Endothelial cell of umbilical vein (primary cell): ENCODE measurements around the gene SLC15A1. TPM values are rescaled to one million over a fixed set of nuclear protein-coding genes. Genes with fewer than 3 reads are reported as not detected.

Source experiments
- BruUV-seq: library from RNA; stranded (reverse); fragments of 400-500 nt; replicated peaks from 2 replicates; lab custom pipeline; 2021; lab: Mats Ljungman, UMichigan
- CTCF ChIA-PET: fragments of 300-600, 350-600 bp; sonication (Branson Sonifier 250); formaldehyde crosslinking; loops from one replicate; lab custom pipeline; 2021; ENCODE audit warnings: antibody characterized with exemption, inconsistent platforms; lab: Charles Lee
- POLR2A ChIA-PET: fragments of 300-600, 350-600 bp; sonication (Branson Sonifier 250); formaldehyde crosslinking; loops from one replicate; lab custom pipeline; 2021; ENCODE audit warnings: antibody characterized with exemption, inconsistent platforms; lab: Charles Lee
- DNase-seq: peaks from one replicate; pipeline ENCODE4 v3.0.0-alpha.2; 2011; ENCODE audit warnings: low read depth, low spot score
- FAIRE-seq: peaks from 2 replicates; lab custom pipeline; 2011; peaks lifted over from hg19 to GRCh38; lab: Jason Lieb, UNC
- H2AFZ ChIP-seq: 2 replicates; pipeline ENCODE4 v1.6.0; 2012; ENCODE audit warnings: low read depth, low read length, control low read depth, inconsistent platforms
- H3K27ac ChIP-seq: 2 replicates; pipeline ENCODE4 v1.5.1; 2011; ENCODE audit warnings: low read depth, mild to moderate bottlenecking, control low read depth, low read length, moderate library complexity; ENCODE audit not compliant: insufficient read depth
- H3K27me3 ChIP-seq, 2 experiments: 2 replicates each; pipeline versions ENCODE4 v1.6.0 to v1.6.1; 2011; ENCODE audit warnings: low read length in 2 of 2, mixed read lengths in 1 of 2; ENCODE audit not compliant: control insufficient read depth in 2 of 2, insufficient read depth in 2 of 2
- H3K36me3 ChIP-seq, 2 experiments: 2 replicates in 1 of 2; 3 replicates in 1 of 2; pipeline ENCODE4 v1.5.1; 2011; ENCODE audit warnings: low read length in 2 of 2, mild to moderate bottlenecking in 1 of 2, moderate library complexity in 1 of 2; ENCODE audit not compliant: control insufficient read depth in 2 of 2, insufficient read depth in 2 of 2; ENCODE audit errors: extremely low read depth in 1 of 2
- H3K4me1 ChIP-seq: 3 replicates; pipeline ENCODE4 v1.5.1; 2011; ENCODE audit warnings: mild to moderate bottlenecking, low read length; ENCODE audit not compliant: control insufficient read depth, insufficient read depth; ENCODE audit errors: extremely low read depth
- H3K4me2 ChIP-seq: 2 replicates; pipeline ENCODE4 v1.6.1; 2011; ENCODE audit warnings: low read length, control low read depth, mixed read lengths; ENCODE audit not compliant: insufficient read depth
- H3K4me3 ChIP-seq, 3 experiments: fragments of 200-600 bp in 1 of 3; sonication (generic), shearing (Covaris generic) in 1 of 3; replicated peaks in 1 of 3; 2 replicates each; pipeline ENCODE4 v1.5.1; 2011 to 2016; ENCODE audit warnings: control low read depth in 3 of 3, low read length in 3 of 3, mild to moderate bottlenecking in 2 of 3, inconsistent platforms in 1 of 3, low read depth in 1 of 3, moderate library complexity in 1 of 3; ENCODE audit not compliant: insufficient read depth in 1 of 3
- H3K79me2 ChIP-seq: 2 replicates; pipeline ENCODE4 v1.6.0; 2012; ENCODE audit warnings: low read length, inconsistent platforms; ENCODE audit not compliant: control insufficient read depth, insufficient read depth
- H3K9ac ChIP-seq: replicated peaks from 2 replicates; pipeline ENCODE3; 2011; ENCODE audit warnings: low read length, control low read depth; ENCODE audit not compliant: insufficient read depth; ENCODE audit errors: extremely low read depth
- H3K9me1 ChIP-seq: replicated peaks from 3 replicates; pipeline ENCODE4 v1.6.0; 2011; ENCODE audit warnings: mild to moderate bottlenecking, low read length; ENCODE audit not compliant: control insufficient read depth, insufficient read depth; ENCODE audit errors: extremely low read depth
- H3K9me3 ChIP-seq: replicated peaks from 2 replicates; pipeline ENCODE4 v1.5.1; 2012; ENCODE audit warnings: low read length, inconsistent platforms; ENCODE audit not compliant: control insufficient read depth, insufficient read depth
- H4K20me1 ChIP-seq: replicated peaks from 2 replicates; pipeline ENCODE3; 2011; ENCODE audit warnings: mild to moderate bottlenecking, low read length; ENCODE audit not compliant: control insufficient read depth, insufficient read depth; ENCODE audit errors: extremely low read depth
- EZH2 ChIP-seq: IDR thresholded peaks from 2 replicates; pipeline ENCODE4 v1.6.1; 2012; ENCODE audit warnings: borderline replicate concordance, low read depth, mild to moderate bottlenecking, moderate library complexity, low read length, inconsistent platforms; ENCODE audit not compliant: severe bottlenecking
- FOS ChIP-seq: IDR thresholded peaks from 2 replicates; pipeline ENCODE4 v1.6.1; 2011; ENCODE audit warnings: mild to moderate bottlenecking, low read length, moderate library complexity, borderline replicate concordance; ENCODE audit not compliant: insufficient read depth
- GATA2 ChIP-seq: IDR thresholded peaks from 2 replicates; pipeline ENCODE4 v1.7.0; 2011; ENCODE audit warnings: low read depth, mild to moderate bottlenecking, moderate library complexity, mixed read lengths, low read length; ENCODE audit not compliant: insufficient read length, insufficient read depth
- JUN ChIP-seq: IDR thresholded peaks from 2 replicates; pipeline ENCODE4 v1.6.1; 2011; ENCODE audit warnings: borderline replicate concordance, low read depth; ENCODE audit not compliant: insufficient read length, insufficient read depth
- MAX ChIP-seq: IDR thresholded peaks from 2 replicates; pipeline ENCODE4 v1.6.1; 2011; ENCODE audit not compliant: insufficient read depth, insufficient read length
- MYC ChIP-seq: IDR thresholded peaks from one replicate; pipeline ENCODE4 v1.6.1; 2011; ENCODE audit warnings: mild to moderate bottlenecking, low read depth, low read length
- POLR2A ChIP-seq: IDR thresholded peaks from 2 replicates; pipeline ENCODE4 v1.6.1; 2012; ENCODE audit warnings: low read depth, mild to moderate bottlenecking, control low read depth, low read length
- POLR2AphosphoS5 ChIP-seq: IDR thresholded peaks from 2 replicates; pipeline ENCODE4 v1.6.1; 2012; ENCODE audit warnings: low read depth, mild to moderate bottlenecking, control low read depth, low read length, moderate library complexity; ENCODE audit not compliant: insufficient read depth
- dilution Hi-C: fragments of 300-500 bp; cut with MboI; formaldehyde crosslinking; loops from one replicate; pipeline ENCODE4 v1.15.0; 2019; ENCODE audit warnings: low sequenced_read_pairs; ENCODE audit not compliant: extremely low pct_ligation_motif_present
- intact Hi-C: fragments of 100-400 bp; cut with micrococcal nuclease; formaldehyde crosslinking; loops from one replicate; pipeline ENCODE4 v1.10.0; 2022
- polyA plus RNA-seq, 4 experiments: library from polyadenylated mRNA; depleted of rRNA in 3 of 4; stranded (reverse) in 3 of 4; unstranded in 1 of 4; fragments of >200 nt; gene quantifications; 2 replicates each; pipeline versions ENCODE4 v1.2.1 to v1.2.3, GENCODE V29; 2011 to 2012; ENCODE audit warnings: missing spikeins in 1 of 4
- total RNA-seq: library from RNA; stranded (reverse); gene quantifications from 2 replicates; pipeline ENCODE4 v1.2.3, GENCODE V29; 2021
- TF ChIP-seq, protein P1 (sequence below), 2 donors: IDR thresholded peaks; 1 replicate in 1 of 2; 2 replicates in 1 of 2; pipeline ENCODE4 v1.5.1; 2011; ENCODE audit warnings: low read length in 2 of 2, mild to moderate bottlenecking in 2 of 2, moderate library complexity in 2 of 2, control low read depth in 1 of 2, inconsistent platforms in 1 of 2, low read depth in 1 of 2; ENCODE audit not compliant: insufficient read depth in 1 of 2; ENCODE audit errors: extremely low read depth in 1 of 2

SLC15A1 gene
- total and polyA plus RNA-seq, 2 donors (not counting 3 experiments of a cell fraction or from before 2014, with no cell fraction given) = not detected

- Histone ChIP-seq H3K36me3 (no peaks in the 10 kb centered on the region), H3K9me3 (no peaks in the 10 kb centered on the region), H3K9me1 (no peaks in the 10 kb centered on the region), H3K4me3 (no peak overlapping the region), H3K27ac (no peak overlapping the region), H4K20me1 (no peaks in the 10 kb centered on the region), H3K27me3 (peaks cover 17 to 20% of the 10 kb centered on the region in 2 experiments), H3K79me2 (no peaks in the 10 kb centered on the region), H3K4me1 (no peaks in the 10 kb centered on the region), H2AFZ (no peak overlapping the region), H3K4me2 (no peak overlapping the region), H3K9ac (no peak overlapping the region)
- TF ChIP-seq POLR2A (no peak), MAX (no peak), FOS (no peak), EZH2 (no peak), MYC (no peak), JUN (no peak), GATA2 (no peak), POLR2AphosphoS5 (no peak)
- TF ChIP-seq, protein P1, sequence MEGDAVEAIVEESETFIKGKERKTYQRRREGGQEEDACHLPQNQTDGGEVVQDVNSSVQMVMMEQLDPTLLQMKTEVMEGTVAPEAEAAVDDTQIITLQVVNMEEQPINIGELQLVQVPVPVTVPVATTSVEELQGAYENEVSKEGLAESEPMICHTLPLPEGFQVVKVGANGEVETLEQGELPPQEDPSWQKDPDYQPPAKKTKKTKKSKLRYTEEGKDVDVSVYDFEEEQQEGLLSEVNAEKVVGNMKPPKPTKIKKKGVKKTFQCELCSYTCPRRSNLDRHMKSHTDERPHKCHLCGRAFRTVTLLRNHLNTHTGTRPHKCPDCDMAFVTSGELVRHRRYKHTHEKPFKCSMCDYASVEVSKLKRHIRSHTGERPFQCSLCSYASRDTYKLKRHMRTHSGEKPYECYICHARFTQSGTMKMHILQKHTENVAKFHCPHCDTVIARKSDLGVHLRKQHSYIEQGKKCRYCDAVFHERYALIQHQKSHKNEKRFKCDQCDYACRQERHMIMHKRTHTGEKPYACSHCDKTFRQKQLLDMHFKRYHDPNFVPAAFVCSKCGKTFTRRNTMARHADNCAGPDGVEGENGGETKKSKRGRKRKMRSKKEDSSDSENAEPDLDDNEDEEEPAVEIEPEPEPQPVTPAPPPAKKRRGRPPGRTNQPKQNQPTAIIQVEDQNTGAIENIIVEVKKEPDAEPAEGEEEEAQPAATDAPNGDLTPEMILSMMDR (IDR thresholded peaks at IDR 0.05; ENCODE audit: extremely low read depth in 1 of 2, insufficient read depth in 1 of 2, low read depth in 1 of 2, low read length in 2 of 2) = no peak
- intact Hi-C loops = no loop called here
- no peak for DNase-seq
- POLR2A ChIA-PET = no interaction called here
- no peak for FAIRE-seq
- CTCF ChIA-PET = interaction anchor here (1.1 kb wide), 1 partner anchor 11 kb away, joined by 3 read pairs; no protein-coding TSS in a partner anchor
- no TSS peak for BruUV-seq
- dilution Hi-C loops = no loop called here
Observed at GRCh38 chr13:98771838-98772611, 19.6 kb upstream of the SLC15A1 start.
